ENCODE measurements around the gene SIRT7. TPM values are rescaled to one million over a fixed set of nuclear protein-coding genes. Genes with fewer than 3 reads are reported as not detected.

SIRT7 gene
- total RNA-seq, 2 experiments from 2014 or later, result 56.7 to 57.5 TPM

DNA sequence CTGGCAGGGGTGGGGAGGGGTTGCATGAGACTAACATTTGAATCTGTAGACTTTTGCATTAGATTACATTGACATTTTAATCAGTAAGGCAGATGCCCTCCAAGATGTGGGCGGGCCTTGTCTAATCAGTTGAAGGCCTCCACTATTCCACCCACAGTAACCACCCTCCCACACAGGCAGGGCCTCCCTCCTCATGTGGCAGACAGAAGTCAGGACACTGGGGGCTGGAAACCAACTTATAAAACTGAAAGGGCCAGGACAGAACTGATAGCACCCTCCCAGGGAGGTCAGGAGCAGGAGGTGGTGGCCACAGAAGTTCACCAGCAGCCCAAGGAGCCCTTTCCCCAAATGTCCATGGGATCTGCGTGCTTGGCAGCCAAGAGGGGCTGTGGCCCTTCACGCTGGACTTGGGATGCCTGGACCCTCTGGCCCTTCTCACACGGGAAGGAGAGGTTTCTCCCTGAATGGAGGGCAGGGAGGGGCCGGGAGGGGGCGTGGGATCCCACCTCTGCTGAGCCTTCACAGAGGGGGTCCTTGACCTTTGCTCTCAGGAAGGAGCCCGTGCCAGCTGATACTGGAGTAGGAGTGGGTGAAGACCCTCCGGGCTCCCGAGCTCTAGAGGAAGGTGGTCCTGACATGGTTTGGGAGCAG, 14.5 kb upstream of the SIRT7 start:
- Mint-ChIP-seq H3K36me3 (ENCODE audit: low read depth) (no peaks in the 10 kb centered on the region), H3K27me3 (peaks cover 19% of the 10 kb centered on the region), H3K4me1 (ENCODE audit: low read depth) (no peaks in the 10 kb centered on the region), H3K27ac (no peak overlapping the region), H3K4me3 (peak overlapping the region; percentile 45), H3K9me3 (no peaks in the 10 kb centered on the region)
- ChIA-PET CTCF (no interaction called here), POLR2A (no interaction called here)
- no peak for DNase-seq
- intact Hi-C loops (cut with DNase I, micrococcal nuclease), result no loop called here
- no peak for TF ChIP-seq CTCF (IDR thresholded peaks at IDR 0.05)
- peaks cover 25% of the 10 kb centered on the region for H3K4me1 ChIP-seq (ENCODE audit: insufficient read depth, low read length)
- ATAC-seq (ENCODE audit: poor library complexity), result no peak
- no peak overlapping the region for H3K27ac ChIP-seq (ENCODE audit: low read depth in 1 of 2, low read length in 2 of 2)
- H3K9me3 ChIP-seq (ENCODE audit: control insufficient read depth in 1 of 2, insufficient read depth in 1 of 2, low read length in 2 of 2), result no peaks in the 10 kb centered on the region
- H3K4me3 ChIP-seq (ENCODE audit: low read length), result no peak overlapping the region
- H3K27me3 ChIP-seq (ENCODE audit: control insufficient read depth in 1 of 2, insufficient read depth in 2 of 2, low read length in 2 of 2), result peaks cover 19 to 20% of the 10 kb centered on the region in 2 experiments
- no peaks in the 10 kb centered on the region for H3K36me3 ChIP-seq (ENCODE audit: insufficient read depth, low read length)

- ChIA-PET CTCF (no interaction called here), POLR2A (no interaction called here)
- DNase-seq (no peak), ATAC-seq (ENCODE audit: poor library complexity) (no peak)
- Mint-ChIP-seq H3K27me3 (peaks cover 19% of the 10 kb centered on the region), H3K4me3 (peak overlapping the region; percentile 45), H3K36me3 (ENCODE audit: low read depth) (no peaks in the 10 kb centered on the region), H3K9me3 (no peaks in the 10 kb centered on the region), H3K27ac (no peak overlapping the region), H3K4me1 (ENCODE audit: low read depth) (no peaks in the 10 kb centered on the region)
- TF ChIP-seq CTCF (IDR thresholded peaks at IDR 0.05), result no peak
- Histone ChIP-seq H3K27me3 (ENCODE audit: control insufficient read depth in 1 of 2, insufficient read depth in 2 of 2, low read length in 2 of 2) (peaks cover 19 to 20% of the 10 kb centered on the region in 2 experiments), H3K27ac (ENCODE audit: low read depth in 1 of 2, low read length in 2 of 2) (no peak overlapping the region), H3K9me3 (ENCODE audit: control insufficient read depth in 1 of 2, insufficient read depth in 1 of 2, low read length in 2 of 2) (no peaks in the 10 kb centered on the region), H3K4me3 (ENCODE audit: low read length) (no peak overlapping the region), H3K4me1 (ENCODE audit: insufficient read depth, low read length) (peaks cover 22% of the 10 kb centered on the region), H3K36me3 (ENCODE audit: insufficient read depth, low read length) (no peaks in the 10 kb centered on the region)
- intact Hi-C loops (cut with DNase I, micrococcal nuclease), result no loop called here
These were observed 13.8 kb upstream of the SIRT7 start for GRCh38 chr17:81931557-81932332.

GRCh38 chr17:81931189-81931556, 13.2 kb upstream of the SIRT7 start:
- H3K9me3 ChIP-seq (ENCODE audit: control insufficient read depth in 1 of 2, insufficient read depth in 1 of 2, low read length in 2 of 2), result no peaks in the 10 kb centered on the region
- POLR2A ChIA-PET, result no interaction called here
- CTCF ChIA-PET, result no interaction called here
- Mint-ChIP-seq H3K9me3 (no peaks in the 10 kb centered on the region), H3K27ac (no peak overlapping the region), H3K27me3 (peaks cover 19% of the 10 kb centered on the region), H3K4me3 (peak overlapping the region; percentile 43), H3K4me1 (ENCODE audit: low read depth) (peaks cover 5% of the 10 kb centered on the region), H3K36me3 (ENCODE audit: low read depth) (no peaks in the 10 kb centered on the region)
- ATAC-seq (ENCODE audit: poor library complexity), result no peak
- no peak for TF ChIP-seq CTCF (IDR thresholded peaks at IDR 0.05)
- DNase-seq, result no peak
- intact Hi-C loops (cut with DNase I, micrococcal nuclease), result no loop called here
- H3K4me3 ChIP-seq (ENCODE audit: low read length), result no peak overlapping the region
- H3K4me1 ChIP-seq (ENCODE audit: insufficient read depth, low read length), result peaks cover 23% of the 10 kb centered on the region
- H3K27me3 ChIP-seq (ENCODE audit: control insufficient read depth in 1 of 2, insufficient read depth in 2 of 2, low read length in 2 of 2), result peaks cover 19 to 20% of the 10 kb centered on the region in 2 experiments
- no peak overlapping the region for H3K27ac ChIP-seq (ENCODE audit: low read depth in 1 of 2, low read length in 2 of 2)
- H3K36me3 ChIP-seq (ENCODE audit: insufficient read depth, low read length), result no peaks in the 10 kb centered on the region

All from CD4-positive, alpha-beta T cell (primary cell).